ENCODE data around the gene CABP7. TPM values are rescaled to one million over a fixed set of nuclear protein-coding genes. Genes with fewer than 3 reads are reported as not detected.

CABP7 gene
- total and polyA plus RNA-seq, 2 of the 13 experiments (the other 11 are each of a cell fraction or from before 2014, with no cell fraction given): 0.08 TPM; not detected in 1

DNA sequence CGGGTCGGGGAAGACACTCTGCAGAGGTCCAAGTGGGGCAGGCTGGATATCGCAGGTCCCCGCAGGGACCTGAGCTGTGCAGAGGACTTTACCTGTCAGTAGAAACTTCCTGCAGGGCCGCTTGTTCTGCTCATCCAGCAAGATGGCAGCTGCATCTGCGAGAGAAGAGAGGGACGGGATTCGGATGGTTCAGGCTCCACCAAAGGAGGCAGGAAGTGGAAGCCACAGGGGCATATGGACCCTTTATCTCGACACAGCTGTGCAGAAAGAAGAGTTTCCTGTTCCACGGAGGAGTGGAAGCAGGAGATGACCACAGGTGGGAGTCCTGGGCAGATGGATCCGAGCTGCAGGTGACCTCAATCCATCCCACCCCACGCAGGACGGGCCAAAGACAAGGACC, 22.5 kb downstream of the CABP7 start:
- H3K4me1 ChIP-seq (ENCODE audit: insufficient read depth, low read length): no peaks in the 10 kb centered on the region
- no peaks in the 10 kb centered on the region for H3K9me3 ChIP-seq (ENCODE audit: low read length)
- no peak for ATAC-seq
- H2AFZ ChIP-seq (ENCODE audit: low read length): no peak overlapping the region
- no peaks in the 10 kb centered on the region for H3K27me3 ChIP-seq (ENCODE audit: control insufficient read depth in 1 of 2, insufficient read depth in 2 of 2, low read length in 2 of 2)
- BruUV-seq (replicated peaks): no TSS peak
- H4K20me1 ChIP-seq (ENCODE audit: insufficient read depth, low read length): no peaks in the 10 kb centered on the region
- no peaks in the 10 kb centered on the region for H3K79me2 ChIP-seq (ENCODE audit: insufficient read depth, low read length)
- in situ Hi-C loops (cut with HindIII; ENCODE audit: extremely low pct_ligation_motif_present, low pct_unique_long_range_greater_than_20kb) (no loop called here), intact Hi-C loops (cut with micrococcal nuclease; ENCODE audit: unreplicated experiment) (no loop called here)
- H3K4me2 ChIP-seq (ENCODE audit: low read depth, low read length): no peak overlapping the region
- no peak for FAIRE-seq
- peaks cover 6 to 27% of the 10 kb centered on the region in 2 experiments; a peak in 4 of 5 replicates for H3K36me3 ChIP-seq (replicated peaks in 1 of 2; ENCODE audit: control insufficient read depth in 1 of 2, insufficient read depth in 2 of 2, low read length in 2 of 2)
- H3K27ac ChIP-seq (ENCODE audit: extremely low read length, insufficient read depth, low read length): no peak overlapping the region
- no peak overlapping the region for H3K4me3 ChIP-seq (replicated peaks in 1 of 3; ENCODE audit: insufficient read depth in 1 of 3, low read depth in 2 of 3, low read length in 3 of 3)
- TF ChIP-seq CEBPZ (IDR thresholded peaks at IDR 0.05; ENCODE audit: low read length) (no peak), ATF5 (CRISPR knock-in tag; IDR thresholded peaks at IDR 0.05; ENCODE audit: low read depth) (no peak), SRY (CRISPR knock-in tag; IDR thresholded peaks at IDR 0.05) (no peak), BORCS8-MEF2B (CRISPR knock-in tag; IDR thresholded peaks at IDR 0.05) (no peak), ZNF496 (CRISPR knock-in tag; IDR thresholded peaks at IDR 0.05; ENCODE audit: insufficient replicate concordance) (no peak), GLI4 (CRISPR knock-in tag; IDR thresholded peaks at IDR 0.05; ENCODE audit: borderline replicate concordance) (no peak), NBN (conservative IDR thresholded peaks at IDR 0.05) (no peak), ZNF7 (CRISPR knock-in tag; IDR thresholded peaks at IDR 0.05) (no peak)
- TF ChIP-seq, protein P1, sequence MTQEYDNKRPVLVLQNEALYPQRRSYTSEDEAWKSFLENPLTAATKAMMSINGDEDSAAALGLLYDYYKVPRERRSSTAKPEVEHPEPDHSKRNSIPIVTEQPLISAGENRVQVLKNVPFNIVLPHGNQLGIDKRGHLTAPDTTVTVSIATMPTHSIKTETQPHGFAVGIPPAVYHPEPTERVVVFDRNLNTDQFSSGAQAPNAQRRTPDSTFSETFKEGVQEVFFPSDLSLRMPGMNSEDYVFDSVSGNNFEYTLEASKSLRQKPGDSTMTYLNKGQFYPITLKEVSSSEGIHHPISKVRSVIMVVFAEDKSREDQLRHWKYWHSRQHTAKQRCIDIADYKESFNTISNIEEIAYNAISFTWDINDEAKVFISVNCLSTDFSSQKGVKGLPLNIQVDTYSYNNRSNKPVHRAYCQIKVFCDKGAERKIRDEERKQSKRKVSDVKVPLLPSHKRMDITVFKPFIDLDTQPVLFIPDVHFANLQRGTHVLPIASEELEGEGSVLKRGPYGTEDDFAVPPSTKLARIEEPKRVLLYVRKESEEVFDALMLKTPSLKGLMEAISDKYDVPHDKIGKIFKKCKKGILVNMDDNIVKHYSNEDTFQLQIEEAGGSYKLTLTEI (CRISPR knock-in tag; conservative IDR thresholded peaks at IDR 0.05): no peak
- CTCF ChIA-PET (ENCODE audit: low intra/inter-chr PET ratio, low total read pairs): no interaction called here
- no peak overlapping the region for H3K9ac ChIP-seq (ENCODE audit: insufficient read depth, low read depth, low read length)
- WGBS (ENCODE audit: low lambda C conversion rate): 86% methylated on average over 11 of the region's 13 CpGs
- DNase-seq (ENCODE audit: low spot score): no peak
- POLR2A ChIA-PET: no interaction called here
